ENCODE results near the gene VPS39.

VPS39 gene

GRCh38 chr15:42198516-42198915, 9.6 kb downstream of the VPS39 start:
- DNase-seq (ENCODE audit: low read depth), result no peak

GRCh38 chr15:42194513-42194912, 13.6 kb downstream of the VPS39 start:
- no peak for DNase-seq (ENCODE audit: low read depth)

- no peak for DNase-seq (ENCODE audit: low read depth)
These were observed 14.7 kb downstream of the VPS39 start for GRCh38 chr15:42193383-42193782.

- no peak for DNase-seq (ENCODE audit: low read depth)
These were observed 16.3 kb downstream of the VPS39 start for GRCh38 chr15:42191610-42192346.

DNA sequence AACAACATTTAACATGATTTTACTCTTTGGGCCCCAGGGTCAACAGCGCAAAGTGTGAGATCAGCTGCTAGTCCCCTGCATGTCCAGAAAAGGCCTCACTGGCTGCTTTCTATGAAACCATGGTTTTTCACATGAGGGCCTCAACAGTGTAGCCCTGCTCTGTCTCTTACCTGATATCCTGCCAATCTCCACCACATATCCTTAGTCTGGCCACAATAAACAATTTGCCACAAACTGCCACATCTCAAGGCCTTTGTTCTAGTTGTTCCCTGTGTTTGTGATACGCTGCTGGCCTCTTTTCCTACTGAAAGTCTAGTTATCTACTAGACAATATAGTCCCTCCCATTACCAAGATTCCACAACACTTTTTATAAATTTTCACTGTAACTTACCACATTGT, 17.7 kb downstream of the VPS39 start:
- no peak for DNase-seq (ENCODE audit: low read depth)

DNA sequence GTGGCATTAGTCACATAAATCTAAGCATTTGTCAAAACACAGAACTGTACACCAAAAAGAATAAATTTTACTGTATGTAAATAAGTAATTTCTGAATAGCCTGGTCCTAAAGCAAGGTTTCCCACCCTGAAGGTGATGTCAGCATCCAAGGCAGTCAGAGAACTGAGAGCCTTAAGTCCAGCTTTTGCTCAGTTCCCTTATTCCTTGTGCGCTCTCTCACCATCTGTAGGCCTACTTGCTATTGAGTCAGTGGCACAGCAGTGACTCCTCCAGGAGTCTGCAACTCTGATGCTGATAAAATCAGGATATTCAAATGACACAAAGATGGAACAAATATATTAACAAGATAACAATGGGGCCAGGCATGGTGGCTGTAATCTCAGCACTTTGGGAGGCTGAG, 22.3 kb downstream of the VPS39 start:
- DNase-seq (ENCODE audit: low read depth), result no peak

DNA sequence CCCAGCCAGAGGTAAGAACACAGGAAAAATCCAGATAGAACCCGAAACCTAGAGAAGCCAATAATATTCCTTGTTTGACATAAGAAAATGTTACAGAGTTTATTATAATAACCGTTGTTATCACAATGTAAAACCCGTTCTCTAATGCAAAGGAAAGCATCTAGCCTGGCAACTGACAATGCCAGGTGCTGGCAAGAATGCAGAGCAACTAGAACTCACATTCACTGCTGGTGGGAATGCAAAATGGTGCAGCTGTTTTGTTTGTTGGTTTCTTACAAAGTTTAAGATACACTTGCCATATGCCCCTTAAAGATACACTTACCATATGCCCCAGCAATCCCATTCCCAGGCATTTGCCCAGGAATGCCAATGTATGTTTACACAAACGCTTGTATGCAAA, 23.4 kb downstream of the VPS39 start:
- no peak for DNase-seq (ENCODE audit: low read depth)

- DNase-seq (ENCODE audit: low read depth), result no peak
These were observed 23.8 kb downstream of the VPS39 start for GRCh38 chr15:42184296-42184695.

GRCh38 chr15:42182961-42183360, 25.1 kb downstream of the VPS39 start:
- no peak for DNase-seq (ENCODE audit: low read depth)

DNA sequence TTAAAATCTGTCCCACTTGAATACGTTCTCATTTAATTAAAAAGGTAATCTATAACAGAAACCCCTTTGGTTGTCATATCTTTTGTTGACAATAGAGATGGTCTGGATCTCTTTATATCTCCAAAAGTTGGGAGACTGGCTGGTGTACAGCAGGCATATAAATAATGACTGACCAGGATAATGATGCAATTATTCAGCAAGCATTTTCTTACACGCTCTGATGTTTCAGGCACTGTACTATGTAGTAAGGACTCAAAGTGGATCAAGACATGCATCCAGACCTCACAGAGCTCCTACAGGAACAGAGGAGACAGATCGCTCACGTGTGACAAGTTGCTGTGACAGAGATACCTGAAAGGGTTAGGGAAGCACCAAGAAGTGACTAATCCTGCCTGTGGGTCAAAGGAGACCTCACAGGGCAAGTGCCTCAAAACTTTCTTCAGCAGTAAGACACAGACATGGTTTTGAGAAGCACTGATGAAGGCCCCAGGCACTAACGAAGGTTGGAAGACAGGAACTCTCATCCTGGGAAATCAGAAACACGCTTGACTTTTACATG, 25.7 kb downstream of the VPS39 start:
- DNase-seq (ENCODE audit: low read depth), result no peak

DNA sequence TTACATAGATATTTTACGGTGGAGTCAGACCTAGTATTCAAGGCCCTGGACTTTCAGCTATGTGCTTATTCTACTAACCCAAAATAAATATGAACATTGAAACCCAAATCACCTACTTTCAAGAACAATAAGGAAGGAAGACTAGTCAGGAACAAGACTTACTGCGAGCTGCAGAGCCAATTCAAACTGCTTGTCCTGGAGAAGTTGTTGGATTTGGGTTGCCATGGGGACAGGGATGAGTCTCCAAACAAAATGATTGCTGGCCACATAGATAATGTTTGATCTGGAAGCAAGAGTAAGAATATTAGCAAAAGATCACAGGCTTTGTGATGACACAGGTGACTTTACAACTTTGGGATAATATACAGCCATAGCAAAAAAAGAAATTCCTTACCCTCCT, 30.0 kb downstream of the VPS39 start:
- DNase-seq (ENCODE audit: low read depth), result no peak

- DNase-seq (ENCODE audit: low read depth), result no peak
These were observed 32.4 kb downstream of the VPS39 start for GRCh38 chr15:42175671-42176070.

GRCh38 chr15:42172475-42172874, 35.6 kb downstream of the VPS39 start:
- no peak for DNase-seq (ENCODE audit: low read depth)

DNA sequence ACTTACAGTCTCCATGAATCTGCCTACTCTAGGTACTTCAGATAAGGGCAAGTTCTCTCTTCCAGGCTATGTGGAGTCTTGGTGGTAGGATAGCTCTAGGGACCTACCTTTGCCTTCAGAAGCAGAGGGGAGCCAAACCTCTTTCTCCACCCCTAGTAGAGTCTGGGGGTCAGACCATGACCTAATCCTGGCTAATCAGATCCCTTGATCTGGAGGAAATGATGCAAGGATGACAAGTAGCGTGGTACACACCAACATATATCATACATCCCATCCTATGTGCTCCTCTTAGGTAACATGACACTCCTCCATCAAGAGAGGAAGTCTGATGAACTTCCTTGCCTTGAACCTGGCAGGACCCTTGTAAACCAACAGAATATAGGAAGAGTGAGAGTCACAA, 36.3 kb downstream of the VPS39 start:
- DNase-seq (ENCODE audit: low read depth), result no peak

DNA sequence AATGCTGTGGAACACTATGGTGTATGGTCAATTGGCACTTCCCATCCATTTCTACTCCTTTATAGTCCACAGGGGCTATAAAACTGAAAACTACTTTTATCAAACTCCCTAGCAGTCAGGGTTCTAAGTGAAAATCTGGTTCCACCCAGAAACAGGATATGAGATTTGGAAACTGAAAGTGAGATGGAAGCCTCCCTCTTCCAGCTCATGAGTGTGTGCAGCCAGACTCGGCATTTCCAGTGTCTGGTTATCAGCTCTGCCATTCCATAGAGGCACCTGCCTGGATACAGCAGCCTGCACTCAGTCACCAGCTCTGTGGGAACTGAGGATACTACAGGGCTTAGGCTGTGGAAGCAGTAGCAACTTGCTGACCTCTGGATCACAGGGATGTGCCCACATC, 37.0 kb downstream of the VPS39 start:
- no peak for DNase-seq (ENCODE audit: low read depth)

- no peak for DNase-seq (ENCODE audit: low read depth)
These were observed 41.7 kb downstream of the VPS39 start for GRCh38 chr15:42166225-42166940.

DNA sequence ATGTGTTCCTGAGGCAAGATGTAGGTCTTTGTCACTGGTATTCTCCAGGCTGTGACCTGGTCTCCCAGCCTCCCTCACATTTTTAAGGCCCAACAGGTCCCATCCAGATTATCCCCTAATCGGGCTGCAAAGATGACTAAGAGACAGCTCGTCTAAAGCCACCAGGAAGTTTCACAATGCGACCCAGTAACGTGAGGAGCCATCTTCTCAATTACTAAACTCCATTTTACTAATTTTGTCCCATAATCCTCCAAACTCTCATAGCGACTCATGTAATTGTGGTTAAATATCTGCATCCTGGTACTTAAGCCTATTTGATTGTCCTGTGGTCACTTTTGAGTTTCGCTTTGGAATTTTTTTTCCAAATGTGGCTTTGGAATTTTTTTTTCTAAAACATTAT, 43.0 kb downstream of the VPS39 start:
- no peak for DNase-seq (ENCODE audit: low read depth)

DNA sequence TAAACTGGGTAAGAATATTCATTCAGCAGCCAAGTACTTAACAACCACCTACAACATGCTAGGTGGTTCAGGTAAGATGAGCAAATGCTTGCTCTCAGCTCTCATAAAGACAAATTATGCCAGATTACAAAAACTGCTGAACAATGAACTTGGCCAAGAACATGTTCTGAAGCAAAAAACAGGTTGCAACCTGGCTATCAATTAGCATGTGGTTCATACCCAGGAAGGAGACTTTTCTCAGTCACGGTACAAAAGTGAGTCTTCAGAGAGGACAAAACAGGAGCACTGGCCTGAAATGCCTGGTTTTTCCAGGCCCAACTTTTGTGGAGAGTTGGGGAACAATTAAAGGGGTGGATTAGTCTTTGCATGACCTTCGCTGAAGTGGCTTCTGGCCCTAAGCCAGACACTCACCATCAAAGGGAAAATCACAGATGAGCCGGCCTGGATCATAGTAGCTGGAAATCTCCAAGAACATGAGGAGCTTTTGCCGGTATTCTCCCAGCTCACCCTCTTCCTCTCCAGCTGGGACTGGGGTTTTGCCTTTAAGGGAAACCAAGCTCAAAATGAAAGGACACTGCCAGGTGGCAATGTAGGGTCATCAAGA, 44.1 kb downstream of the VPS39 start:
- DNase-seq (ENCODE audit: low read depth), result no peak

DNA sequence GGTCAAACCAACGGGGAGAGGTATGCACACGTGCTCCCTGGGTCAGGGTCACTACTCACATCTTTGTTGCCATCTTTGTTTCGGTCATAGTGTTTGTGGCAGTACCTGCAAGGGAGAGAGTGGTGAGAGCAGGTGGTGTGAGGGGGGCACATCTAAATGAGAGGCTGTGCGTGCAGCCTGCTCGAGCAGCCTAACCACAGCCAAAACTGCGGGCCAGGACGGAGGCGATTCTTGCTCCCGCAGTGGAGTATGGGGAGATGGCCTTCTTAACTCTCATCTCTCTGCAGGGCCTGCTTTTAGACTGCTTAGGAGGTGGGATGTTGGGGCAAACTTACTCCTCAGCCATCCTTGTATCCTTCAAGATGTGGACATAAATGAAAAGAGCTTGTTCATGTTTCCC, 44.8 kb downstream of the VPS39 start:
- DNase-seq (ENCODE audit: low read depth), result no peak

GRCh38 chr15:42160136-42160535, 48.0 kb downstream of the VPS39 start:
- no peak for DNase-seq (ENCODE audit: low read depth)

DNA sequence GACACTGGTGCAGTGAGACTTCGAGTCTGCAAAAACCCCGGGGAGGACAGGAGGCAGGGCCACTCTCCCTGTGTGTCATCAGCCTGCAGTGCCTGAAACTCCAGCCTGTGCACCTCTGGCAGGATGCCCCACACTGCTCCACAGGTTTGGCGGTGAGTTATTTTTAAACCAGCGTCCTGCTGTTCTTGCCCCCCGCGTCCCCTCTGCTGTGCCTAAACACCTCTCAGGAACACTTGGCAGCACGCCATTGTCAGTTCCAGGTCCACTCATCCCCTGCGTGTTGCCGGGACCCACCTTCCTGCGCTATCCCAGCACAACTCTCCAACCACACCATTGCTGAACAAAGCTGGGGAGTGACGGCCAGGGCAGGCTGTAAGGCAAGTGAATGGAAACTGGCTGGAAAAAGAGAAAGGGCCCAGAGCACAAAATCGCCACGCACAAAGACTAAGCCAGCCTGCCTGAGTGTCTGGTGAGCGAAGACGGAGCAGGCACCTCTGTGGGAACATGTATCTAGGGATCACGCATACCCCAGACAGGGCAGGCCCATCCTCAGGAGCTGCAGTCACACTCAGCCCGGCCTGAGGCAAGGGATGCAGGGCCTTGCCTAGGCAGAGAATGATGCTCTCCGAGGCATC, 48.6 kb downstream of the VPS39 start:
- no peak for DNase-seq (ENCODE audit: low read depth)

- DNase-seq (ENCODE audit: low read depth), result no peak
These were observed 49.2 kb downstream of the VPS39 start for GRCh38 chr15:42158941-42159340.

All from stimulated activated CD8-positive, alpha-beta memory T cell treated with anti-CD3 and anti-CD28 coated beads, Interleukin-4, amount 100 ng/mL, for 24 hours (primary cell).